ENCODE results near the gene GPI. TPM values are rescaled to one million over a fixed set of nuclear protein-coding genes. Genes with fewer than 3 reads are reported as not detected.

GPI gene
- total RNA-seq, 1 donor from 2014 or later = 144 TPM

DNA sequence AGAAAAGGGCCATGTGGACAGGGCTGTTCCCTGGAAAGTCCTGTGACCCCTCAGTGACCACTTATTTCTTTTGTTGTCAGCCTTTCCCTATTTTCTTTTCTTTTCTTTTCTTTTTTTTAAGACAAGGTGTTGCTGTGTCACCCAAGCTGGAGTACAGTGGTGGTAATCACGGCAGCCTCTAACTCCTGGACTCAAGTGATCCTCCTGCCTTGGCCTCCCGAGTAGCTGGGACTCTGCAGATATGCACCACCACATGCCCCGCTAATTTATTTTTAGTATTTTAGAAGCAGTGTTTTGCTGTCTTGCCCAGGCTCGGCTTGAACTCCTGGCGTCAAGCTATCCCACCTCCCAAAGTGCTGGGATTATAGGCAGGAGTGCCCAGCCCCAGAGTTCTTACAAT, 1.1 kb upstream of the GPI start:
- TF ChIP-seq, protein P1, sequence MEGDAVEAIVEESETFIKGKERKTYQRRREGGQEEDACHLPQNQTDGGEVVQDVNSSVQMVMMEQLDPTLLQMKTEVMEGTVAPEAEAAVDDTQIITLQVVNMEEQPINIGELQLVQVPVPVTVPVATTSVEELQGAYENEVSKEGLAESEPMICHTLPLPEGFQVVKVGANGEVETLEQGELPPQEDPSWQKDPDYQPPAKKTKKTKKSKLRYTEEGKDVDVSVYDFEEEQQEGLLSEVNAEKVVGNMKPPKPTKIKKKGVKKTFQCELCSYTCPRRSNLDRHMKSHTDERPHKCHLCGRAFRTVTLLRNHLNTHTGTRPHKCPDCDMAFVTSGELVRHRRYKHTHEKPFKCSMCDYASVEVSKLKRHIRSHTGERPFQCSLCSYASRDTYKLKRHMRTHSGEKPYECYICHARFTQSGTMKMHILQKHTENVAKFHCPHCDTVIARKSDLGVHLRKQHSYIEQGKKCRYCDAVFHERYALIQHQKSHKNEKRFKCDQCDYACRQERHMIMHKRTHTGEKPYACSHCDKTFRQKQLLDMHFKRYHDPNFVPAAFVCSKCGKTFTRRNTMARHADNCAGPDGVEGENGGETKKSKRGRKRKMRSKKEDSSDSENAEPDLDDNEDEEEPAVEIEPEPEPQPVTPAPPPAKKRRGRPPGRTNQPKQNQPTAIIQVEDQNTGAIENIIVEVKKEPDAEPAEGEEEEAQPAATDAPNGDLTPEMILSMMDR (IDR thresholded peaks at IDR 0.05) = no peak
- Histone ChIP-seq H3K9me3 (no peaks in the 10 kb centered on the region), H3K4me3 (no peak overlapping the region), H3K4me1 (peaks cover 19% of the 10 kb centered on the region), H3K27me3 (no peaks in the 10 kb centered on the region), H3K27ac (no peak overlapping the region), H3K36me3 (peaks cover 21% of the 10 kb centered on the region)
- ATAC-seq = no peak
- DNase-seq = no peak
- intact Hi-C loops (cut with DNase I) = no loop called here

DNA sequence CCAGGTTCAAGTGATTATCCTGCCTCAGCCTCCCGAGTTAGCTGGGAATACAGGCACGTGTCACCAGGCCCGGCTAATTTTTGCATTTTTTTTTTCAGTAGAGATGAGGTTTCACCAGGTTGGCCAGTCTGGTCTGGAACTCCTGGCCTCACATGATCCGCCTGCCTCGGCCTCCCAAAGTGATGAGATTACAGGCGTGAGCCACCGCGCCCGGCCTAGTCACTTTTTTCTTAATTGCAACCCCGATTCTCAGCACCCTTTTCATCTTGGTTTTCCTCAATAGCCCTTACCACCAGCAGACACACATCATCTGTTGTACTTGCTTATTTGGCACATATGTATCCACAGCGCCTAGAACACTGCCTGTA, 550 bp upstream of the GPI start:
- Histone ChIP-seq H3K4me1 (peaks cover 19% of the 10 kb centered on the region), H3K27me3 (no peaks in the 10 kb centered on the region), H3K27ac (peak overlapping the region; percentile 82), H3K9me3 (no peaks in the 10 kb centered on the region), H3K36me3 (peaks cover 26% of the 10 kb centered on the region), H3K4me3 (peak overlapping the region; percentile 97)
- no peak for ATAC-seq
- DNase-seq = no peak
- intact Hi-C loops (cut with DNase I) = no loop called here
- TF ChIP-seq, protein P1 (IDR thresholded peaks at IDR 0.05) = no peak

DNA sequence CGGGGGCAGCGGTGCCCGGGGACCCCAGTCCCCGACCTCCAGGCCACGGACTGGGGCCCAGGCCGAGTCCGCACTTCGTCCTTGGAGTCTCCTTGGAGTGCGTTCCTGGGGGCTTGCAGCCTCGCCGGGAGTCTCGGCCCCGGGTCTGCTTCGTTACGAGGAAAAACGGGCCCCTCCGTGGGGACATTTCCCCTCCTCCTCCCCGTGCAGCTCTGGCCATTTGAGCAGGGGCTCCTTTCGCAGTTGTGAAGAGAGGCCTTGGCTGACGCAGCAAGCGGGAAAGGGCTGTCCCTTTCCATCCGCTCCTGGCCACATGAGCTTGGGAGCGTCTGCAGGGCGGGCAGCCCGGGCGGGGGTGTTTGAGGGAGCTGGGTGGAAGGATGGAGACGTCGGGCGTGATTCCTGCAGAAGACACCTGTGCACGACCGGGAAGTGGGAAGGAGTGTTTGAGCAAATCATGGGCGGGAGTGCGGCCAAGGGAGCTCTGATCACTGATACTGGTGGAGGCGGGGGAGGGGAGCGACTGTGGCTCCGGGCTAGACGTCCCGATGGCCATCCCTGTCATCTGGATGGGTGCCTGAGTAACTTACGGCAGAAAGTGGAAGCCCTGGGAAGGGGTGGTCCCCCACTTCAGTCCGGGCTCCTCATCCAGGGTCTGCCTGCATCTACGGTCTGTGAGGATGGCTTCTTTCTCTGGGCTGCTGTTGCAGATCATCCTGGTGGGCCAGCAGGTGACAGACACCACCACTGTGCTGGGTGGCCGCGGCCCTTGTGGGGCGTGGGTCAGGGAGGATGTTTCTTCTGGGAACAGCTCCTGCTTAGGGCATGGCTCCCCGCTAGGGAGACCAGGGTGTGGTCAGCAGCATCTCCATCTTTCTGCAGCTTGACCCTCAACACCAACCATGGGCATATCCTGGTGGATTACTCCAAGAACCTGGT, 736 bp downstream of the GPI start:
- DNase-seq (peak; percentile 78), ATAC-seq (peak; percentile 61)
- H3K4me1 ChIP-seq = peaks cover 19% of the 10 kb centered on the region
- peak overlapping the region; percentile 97 for H3K4me3 ChIP-seq
- no peaks in the 10 kb centered on the region for H3K9me3 ChIP-seq
- peaks cover 39% of the 10 kb centered on the region for H3K36me3 ChIP-seq
- intact Hi-C loops (cut with DNase I) = no loop called here
- no peaks in the 10 kb centered on the region for H3K27me3 ChIP-seq
- TF ChIP-seq, protein P1 (IDR thresholded peaks at IDR 0.05) = no peak
- H3K27ac ChIP-seq = peak overlapping the region; percentile 82

DNA sequence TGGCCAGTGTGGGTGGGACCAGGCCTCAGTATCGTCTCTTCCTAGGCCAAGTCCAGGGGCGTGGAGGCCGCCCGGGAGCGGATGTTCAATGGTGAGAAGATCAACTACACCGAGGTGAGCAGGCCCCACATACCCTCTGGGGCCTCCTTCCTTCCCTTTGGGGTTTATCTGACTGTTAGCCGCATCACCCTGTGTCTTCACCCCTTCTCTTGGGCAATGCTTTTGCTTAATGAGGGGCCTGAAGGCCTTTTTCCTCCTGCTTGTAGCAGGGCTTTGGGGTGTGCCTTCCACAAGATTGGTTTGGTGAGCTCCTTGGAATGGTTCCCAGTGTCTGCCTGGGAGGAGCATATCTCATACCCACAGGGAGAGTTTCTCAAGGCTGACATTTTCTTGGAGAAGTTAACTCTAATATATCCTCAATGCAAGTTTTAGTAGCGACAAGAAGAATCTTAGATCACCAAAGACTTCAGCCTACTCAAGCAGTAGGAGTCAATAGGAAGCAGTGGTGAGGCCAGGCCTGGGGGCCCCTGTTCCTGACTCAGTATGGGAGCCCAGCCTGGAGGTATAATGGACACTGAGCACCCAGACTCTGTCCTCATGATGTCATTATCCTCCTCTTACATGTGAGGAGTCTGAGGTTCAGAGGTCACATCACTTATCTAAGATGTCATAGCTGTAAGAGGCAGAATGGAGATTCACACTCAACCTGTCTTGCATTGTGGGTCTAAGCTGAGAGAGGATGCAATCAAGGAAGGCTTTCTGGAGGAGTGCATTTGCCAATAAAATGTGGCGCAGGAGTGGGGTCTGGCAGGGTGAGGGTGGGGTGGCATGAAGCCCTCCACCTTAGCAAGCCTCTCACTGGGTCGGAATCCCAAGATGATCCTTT, 2.0 kb downstream of the GPI start:
- peak overlapping the region; percentile 97 for H3K4me3 ChIP-seq
- no peak for DNase-seq
- no peaks in the 10 kb centered on the region for H3K9me3 ChIP-seq
- peaks cover 47% of the 10 kb centered on the region for H3K36me3 ChIP-seq
- intact Hi-C loops (cut with DNase I) = no loop called here
- no peak overlapping the region for H3K27ac ChIP-seq
- ATAC-seq = no peak
- TF ChIP-seq, protein P1 (IDR thresholded peaks at IDR 0.05) = no peak
- H3K4me1 ChIP-seq = peaks cover 19% of the 10 kb centered on the region
- H3K27me3 ChIP-seq = no peaks in the 10 kb centered on the region

DNA sequence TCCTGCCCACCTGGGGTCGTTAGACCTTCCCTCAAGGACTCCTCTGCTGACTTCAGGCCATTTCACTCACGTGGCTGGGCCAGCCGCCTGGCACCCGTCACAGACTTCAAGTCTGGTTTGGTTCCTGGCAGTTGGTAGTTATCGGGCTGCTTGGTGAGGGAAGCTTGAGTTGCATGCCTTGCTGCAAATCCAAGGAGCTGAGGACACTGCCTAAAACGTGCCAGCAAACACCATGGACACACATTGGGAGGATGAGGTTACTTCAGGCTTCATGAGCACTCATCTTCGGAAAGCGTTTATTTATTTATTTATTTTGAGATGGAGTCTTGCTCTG, 2.6 kb downstream of the GPI start:
- TF ChIP-seq, protein P1 (IDR thresholded peaks at IDR 0.05) = no peak
- Histone ChIP-seq H3K4me1 (peaks cover 19% of the 10 kb centered on the region), H3K27ac (no peak overlapping the region), H3K36me3 (peaks cover 47% of the 10 kb centered on the region), H3K27me3 (no peaks in the 10 kb centered on the region), H3K9me3 (no peaks in the 10 kb centered on the region), H3K4me3 (no peak overlapping the region)
- no peak for ATAC-seq
- intact Hi-C loops (cut with DNase I) = no loop called here
- no peak for DNase-seq

Data from upper lobe of right lung (tissue), 1 donor.